ENCODE data around the gene GSN. TPM values are rescaled to one million over a fixed set of nuclear protein-coding genes. Genes with fewer than 3 reads are reported as not detected.

Gene GSN
- total RNA-seq, 1 donor from 2014 or later, result 249 TPM

GRCh38 chr9:121316378-121316777 is 48.4 kb downstream of the GSN start:
- no peaks in the 10 kb centered on the region for H3K9me3 Mint-ChIP-seq (ENCODE audit: unreplicated experiment)
- no peak for TF ChIP-seq CTCF (IDR thresholded peaks at IDR 0.05)
- peaks cover 16% of the 10 kb centered on the region for H3K4me1 Mint-ChIP-seq (ENCODE audit: unreplicated experiment)
- DNase-seq (ENCODE audit: extremely low spot score, unreplicated experiment), result no peak
- H3K27me3 Mint-ChIP-seq (ENCODE audit: unreplicated experiment), result no peaks in the 10 kb centered on the region
- peaks cover 41% of the 10 kb centered on the region for H3K36me3 Mint-ChIP-seq (ENCODE audit: unreplicated experiment)
- no peak overlapping the region for H3K4me3 Mint-ChIP-seq (ENCODE audit: unreplicated experiment)
- no peak overlapping the region for H3K27ac Mint-ChIP-seq (ENCODE audit: unreplicated experiment)

GRCh38 chr9:121316852-121317373 is 49.0 kb downstream of the GSN start:
- TF ChIP-seq CTCF (IDR thresholded peaks at IDR 0.05), result no peak
- H3K9me3 Mint-ChIP-seq (ENCODE audit: unreplicated experiment), result no peaks in the 10 kb centered on the region
- H3K4me3 Mint-ChIP-seq (ENCODE audit: unreplicated experiment), result no peak overlapping the region
- peaks cover 37% of the 10 kb centered on the region for H3K36me3 Mint-ChIP-seq (ENCODE audit: unreplicated experiment)
- H3K27me3 Mint-ChIP-seq (ENCODE audit: unreplicated experiment), result no peaks in the 10 kb centered on the region
- peak overlapping the region; percentile 41 for H3K27ac Mint-ChIP-seq (ENCODE audit: unreplicated experiment)
- peaks cover 16% of the 10 kb centered on the region for H3K4me1 Mint-ChIP-seq (ENCODE audit: unreplicated experiment)
- DNase-seq (ENCODE audit: extremely low spot score, unreplicated experiment), result no peak

- Mint-ChIP-seq H3K9me3 (ENCODE audit: unreplicated experiment) (no peaks in the 10 kb centered on the region), H3K27me3 (ENCODE audit: unreplicated experiment) (no peaks in the 10 kb centered on the region), H3K4me1 (ENCODE audit: unreplicated experiment) (peaks cover 25% of the 10 kb centered on the region), H3K4me3 (ENCODE audit: unreplicated experiment) (no peak overlapping the region), H3K36me3 (ENCODE audit: unreplicated experiment) (peaks cover 43% of the 10 kb centered on the region), H3K27ac (ENCODE audit: unreplicated experiment) (peak overlapping the region; percentile 78)
- no peak for TF ChIP-seq CTCF (IDR thresholded peaks at IDR 0.05)
- no peak for DNase-seq (ENCODE audit: extremely low spot score, unreplicated experiment)
Observed at GRCh38 chr9:121317737-121318630, 50.0 kb downstream of the GSN start.

GRCh38 chr9:121318631-121319382 is 50.8 kb downstream of the GSN start:
- DNase-seq (ENCODE audit: extremely low spot score, unreplicated experiment), result no peak
- H3K4me1 Mint-ChIP-seq (ENCODE audit: unreplicated experiment), result peaks cover 25% of the 10 kb centered on the region
- no peaks in the 10 kb centered on the region for H3K27me3 Mint-ChIP-seq (ENCODE audit: unreplicated experiment)
- peak overlapping the region; percentile 38 for H3K27ac Mint-ChIP-seq (ENCODE audit: unreplicated experiment)
- H3K4me3 Mint-ChIP-seq (ENCODE audit: unreplicated experiment), result no peak overlapping the region
- no peak for TF ChIP-seq CTCF (IDR thresholded peaks at IDR 0.05)
- H3K36me3 Mint-ChIP-seq (ENCODE audit: unreplicated experiment), result peaks cover 40% of the 10 kb centered on the region
- no peaks in the 10 kb centered on the region for H3K9me3 Mint-ChIP-seq (ENCODE audit: unreplicated experiment)

GRCh38 chr9:121319383-121319780 is 51.4 kb downstream of the GSN start:
- TF ChIP-seq CTCF (IDR thresholded peaks at IDR 0.05), result no peak
- Mint-ChIP-seq H3K27me3 (ENCODE audit: unreplicated experiment) (no peaks in the 10 kb centered on the region), H3K4me3 (ENCODE audit: unreplicated experiment) (no peak overlapping the region), H3K9me3 (ENCODE audit: unreplicated experiment) (no peaks in the 10 kb centered on the region), H3K27ac (ENCODE audit: unreplicated experiment) (peak overlapping the region; percentile 84), H3K36me3 (ENCODE audit: unreplicated experiment) (peaks cover 38% of the 10 kb centered on the region), H3K4me1 (ENCODE audit: unreplicated experiment) (peaks cover 25% of the 10 kb centered on the region)
- no peak for DNase-seq (ENCODE audit: extremely low spot score, unreplicated experiment)

Data from osteocyte (in vitro differentiated cells).